WERI-Rb-1 (cell line): ENCODE data around the gene NUMB.

Experiments used
- DNase-seq: peaks from one replicate; pipeline ENCODE4 v3.0.0-alpha.2; 2020
- H3K27ac ChIP-seq: fragments of 250-450 bp; sonication (Bioruptor Pico); 2 replicates; pipeline ENCODE4 v1.5.1; 2020; ENCODE audit warnings: mild to moderate bottlenecking, moderate library complexity
- H3K27me3 ChIP-seq: fragments of 250-450 bp; sonication (Bioruptor Pico); 2 replicates; pipeline ENCODE4 v1.5.1; 2021; ENCODE audit warnings: mild to moderate bottlenecking, low read depth, moderate library complexity; ENCODE audit not compliant: insufficient read depth, severe bottlenecking
- H3K36me3 ChIP-seq: fragments of 250-450 bp; sonication (Bioruptor Pico); 2 replicates; pipeline ENCODE4 v1.5.1; 2020; ENCODE audit warnings: mild to moderate bottlenecking, moderate library complexity
- H3K4me3 ChIP-seq: 2 replicates; pipeline ENCODE4 v1.5.1; 2011; ENCODE audit warnings: low read depth, mild to moderate bottlenecking, control low read depth, low read length
- H3K9me3 ChIP-seq: fragments of 250-450 bp; sonication (Bioruptor Pico); 2 replicates; pipeline ENCODE4 v1.5.1; 2021; ENCODE audit warnings: mild to moderate bottlenecking, moderate library complexity; ENCODE audit not compliant: severe bottlenecking
- TF ChIP-seq, protein P1 (sequence below): IDR thresholded peaks from 2 replicates; pipeline ENCODE4 v1.5.1; 2011; ENCODE audit warnings: low read depth, mild to moderate bottlenecking, control low read depth, inconsistent platforms, low read length

Gene NUMB

DNA sequence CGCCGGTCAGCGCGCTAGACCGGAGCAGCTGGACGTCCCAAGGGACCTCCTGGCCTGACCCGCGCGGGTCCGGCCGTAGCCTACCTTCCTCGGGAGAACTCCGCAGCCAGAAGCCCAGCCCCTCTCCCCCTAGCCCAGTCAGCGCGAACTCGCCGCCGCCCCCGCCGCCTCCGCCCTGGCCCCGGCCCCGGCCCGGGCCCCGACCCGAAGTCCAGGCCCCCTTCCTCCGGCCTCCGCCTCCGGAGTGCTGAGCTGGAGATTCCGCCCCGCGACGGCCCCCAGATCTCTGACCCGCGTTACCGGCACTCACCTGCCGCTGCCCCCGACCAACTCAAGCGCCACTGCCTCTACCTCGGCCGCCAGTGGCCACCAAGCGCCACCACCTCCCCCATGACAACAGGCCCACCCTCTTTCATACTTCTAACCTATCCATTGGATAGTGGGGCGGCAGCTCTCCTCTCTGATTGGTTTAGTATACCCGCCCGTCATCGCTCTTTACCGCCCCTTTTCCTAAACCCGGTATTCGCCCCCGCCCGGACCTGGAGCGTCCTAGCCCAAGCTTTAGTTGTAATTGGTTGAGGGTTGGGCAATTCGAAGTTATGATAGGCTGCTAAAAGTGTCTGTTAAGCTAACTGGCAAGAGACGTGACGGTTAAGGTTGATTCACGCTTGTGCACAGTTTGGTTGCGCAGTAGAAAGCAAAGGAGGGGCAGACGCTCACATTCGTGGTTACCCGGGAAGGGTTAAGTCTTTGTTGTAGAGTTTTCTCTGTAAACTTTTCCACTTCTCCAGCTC, at the start of gene NUMB:
NUMB (minus strand) TSS at position 364 of the 794 bp plus-strand sequence. CDS start 102,795 bp downstream, outside the sequence.
- H3K9me3 ChIP-seq: no peaks in the 10 kb centered on the region
- TF ChIP-seq, protein P1, sequence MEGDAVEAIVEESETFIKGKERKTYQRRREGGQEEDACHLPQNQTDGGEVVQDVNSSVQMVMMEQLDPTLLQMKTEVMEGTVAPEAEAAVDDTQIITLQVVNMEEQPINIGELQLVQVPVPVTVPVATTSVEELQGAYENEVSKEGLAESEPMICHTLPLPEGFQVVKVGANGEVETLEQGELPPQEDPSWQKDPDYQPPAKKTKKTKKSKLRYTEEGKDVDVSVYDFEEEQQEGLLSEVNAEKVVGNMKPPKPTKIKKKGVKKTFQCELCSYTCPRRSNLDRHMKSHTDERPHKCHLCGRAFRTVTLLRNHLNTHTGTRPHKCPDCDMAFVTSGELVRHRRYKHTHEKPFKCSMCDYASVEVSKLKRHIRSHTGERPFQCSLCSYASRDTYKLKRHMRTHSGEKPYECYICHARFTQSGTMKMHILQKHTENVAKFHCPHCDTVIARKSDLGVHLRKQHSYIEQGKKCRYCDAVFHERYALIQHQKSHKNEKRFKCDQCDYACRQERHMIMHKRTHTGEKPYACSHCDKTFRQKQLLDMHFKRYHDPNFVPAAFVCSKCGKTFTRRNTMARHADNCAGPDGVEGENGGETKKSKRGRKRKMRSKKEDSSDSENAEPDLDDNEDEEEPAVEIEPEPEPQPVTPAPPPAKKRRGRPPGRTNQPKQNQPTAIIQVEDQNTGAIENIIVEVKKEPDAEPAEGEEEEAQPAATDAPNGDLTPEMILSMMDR: 0 out of 2 replicates have a peak, but pooled peaks have one; percentile 12
- H3K4me3 ChIP-seq: peak within 1 kb of the TSS; percentile 98
- H3K27me3 ChIP-seq: no peaks in the 10 kb centered on the region
- peak within 1 kb of the TSS; percentile 73 for H3K27ac ChIP-seq
- no peaks in the 10 kb centered on the region; the same call in 1 of the 2 replicates for H3K36me3 ChIP-seq
- peak; percentile 99 for DNase-seq

DNA sequence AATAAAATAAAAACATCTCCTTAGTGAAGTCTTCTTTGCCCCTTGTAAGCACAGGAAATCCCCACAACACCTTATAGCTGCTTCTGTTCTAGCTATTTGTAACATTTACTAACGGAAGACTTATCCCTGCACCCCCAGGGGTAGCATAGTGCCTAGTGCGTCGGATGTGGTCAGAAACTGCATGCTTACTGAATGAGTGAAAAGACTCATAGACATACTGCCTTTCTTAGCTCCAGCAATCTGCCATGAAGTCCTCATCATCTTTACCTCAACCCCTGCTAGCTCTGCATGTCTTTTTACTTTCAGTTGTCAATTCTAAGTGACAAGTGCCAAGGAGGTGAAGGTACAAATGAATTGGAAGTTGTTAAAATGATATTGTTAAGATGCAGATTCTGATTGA, 45.3 kb upstream of the NUMB start:
- H3K36me3 ChIP-seq: no peaks in the 10 kb centered on the region
- no peak for DNase-seq
- no peak overlapping the region for H3K27ac ChIP-seq
- H3K9me3 ChIP-seq: no peaks in the 10 kb centered on the region
- TF ChIP-seq, protein P1: no peak
- H3K27me3 ChIP-seq: no peaks in the 10 kb centered on the region
- no peak overlapping the region for H3K4me3 ChIP-seq

DNA sequence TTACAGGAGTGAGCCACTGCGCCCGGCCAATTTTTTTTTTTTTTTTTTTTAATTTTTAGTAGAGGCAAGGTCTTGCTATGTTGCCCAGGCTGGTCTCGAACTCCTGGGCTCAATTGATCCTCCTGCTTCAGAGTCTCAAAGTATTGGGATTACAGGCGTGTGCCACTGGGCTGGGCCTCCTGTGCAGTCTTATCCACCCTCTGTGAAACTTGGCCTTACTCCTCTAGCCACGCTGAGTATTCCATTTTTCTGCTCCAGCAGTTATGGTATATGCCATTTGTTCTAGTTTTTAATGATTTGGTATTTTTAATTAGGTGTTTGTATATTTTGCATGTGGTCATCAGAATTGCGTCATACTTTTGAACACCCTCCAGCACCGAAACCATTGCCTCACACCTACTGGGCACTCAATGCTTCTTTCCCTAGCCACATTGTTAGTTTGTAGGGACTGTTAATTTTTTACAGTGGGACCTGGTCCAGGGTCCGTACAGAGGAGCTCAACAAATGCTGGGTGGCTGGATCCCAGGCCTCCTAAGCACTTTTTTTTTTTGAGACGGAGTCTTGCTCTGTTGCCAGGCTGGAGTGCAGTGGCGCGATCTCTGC, 43.8 kb upstream of the NUMB start:
- Histone ChIP-seq H3K4me3 (no peak overlapping the region), H3K36me3 (no peaks in the 10 kb centered on the region), H3K9me3 (no peaks in the 10 kb centered on the region), H3K27me3 (no peaks in the 10 kb centered on the region), H3K27ac (no peak overlapping the region)
- TF ChIP-seq, protein P1: no peak
- DNase-seq: no peak

DNA sequence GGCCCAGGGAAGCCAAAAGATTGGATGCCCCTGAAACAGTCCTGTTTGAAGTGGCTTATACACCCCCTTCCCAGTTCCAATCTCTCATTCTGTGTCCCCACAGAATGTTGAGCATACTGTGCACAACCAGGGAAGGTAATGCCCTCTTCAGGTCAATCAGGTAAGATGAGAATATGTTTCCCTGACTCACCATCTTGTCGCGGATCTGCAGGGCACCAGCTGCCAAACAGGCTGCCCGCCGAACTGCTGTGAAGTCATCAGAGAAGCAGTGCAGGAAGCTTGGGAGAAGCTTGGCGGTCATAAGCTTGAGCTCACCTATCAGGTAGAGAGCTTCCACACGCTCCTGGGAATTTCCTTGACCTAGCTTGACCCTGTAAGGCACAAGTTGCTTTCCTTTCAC, 42.0 kb upstream of the NUMB start:
- H3K36me3 ChIP-seq: no peaks in the 10 kb centered on the region
- TF ChIP-seq, protein P1: 0 out of 2 replicates have a peak, but pooled peaks have one; percentile 18
- H3K4me3 ChIP-seq: no peak overlapping the region
- H3K27ac ChIP-seq: peak overlapping the region; percentile 5
- peak; percentile 52 for DNase-seq
- H3K9me3 ChIP-seq: no peaks in the 10 kb centered on the region
- H3K27me3 ChIP-seq: no peaks in the 10 kb centered on the region

DNA sequence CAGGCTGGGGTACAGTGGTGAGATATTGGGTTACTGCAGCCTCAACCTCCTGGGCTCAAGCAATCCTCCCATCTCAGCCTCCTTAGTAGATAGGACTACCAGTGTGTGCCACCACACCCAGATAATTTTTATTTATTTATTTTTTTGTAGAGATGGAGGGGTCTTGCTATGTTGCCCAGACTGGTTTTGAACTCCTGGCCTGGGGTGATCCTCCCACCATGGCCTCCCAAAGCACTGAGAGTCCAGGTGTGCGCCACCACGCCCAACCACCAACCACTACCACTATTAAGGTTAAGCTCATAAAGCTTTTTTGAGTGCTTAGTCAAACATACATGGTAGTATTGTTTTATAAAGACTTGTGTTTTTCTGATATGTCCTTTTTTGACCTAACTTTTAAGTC, 36.2 kb upstream of the NUMB start:
- Histone ChIP-seq H3K36me3 (no peaks in the 10 kb centered on the region), H3K9me3 (peaks cover 7% of the 10 kb centered on the region), H3K27me3 (no peaks in the 10 kb centered on the region), H3K4me3 (no peak overlapping the region), H3K27ac (no peak overlapping the region)
- no peak for DNase-seq
- TF ChIP-seq, protein P1: no peak
